CD14-positive monocyte (primary cell): ENCODE data around the gene ATAD5. TPM values are rescaled to one million over a fixed set of nuclear protein-coding genes. Genes with fewer than 3 reads are reported as not detected.

Source experiments
- DNase-seq, 3 donors: peaks; one replicate each; pipeline ENCODE4 v3.0.0-alpha.2; 2011 to 2022
- H2AFZ ChIP-seq: 2 replicates; pipeline ENCODE4 v1.6.0; 2012; ENCODE audit warnings: mild to moderate bottlenecking, low read depth, low read length, inconsistent platforms; ENCODE audit not compliant: insufficient read depth, poor library complexity, severe bottlenecking
- H3K27ac ChIP-seq, 2 donors: 1 replicate in 1 of 2; 2 replicates in 1 of 2; pipeline ENCODE4 v1.5.1; 2012 to 2013; ENCODE audit warnings: low read length in 2 of 2, control low read depth in 1 of 2, inconsistent platforms in 1 of 2, low read depth in 1 of 2, mild to moderate bottlenecking in 1 of 2
- H3K27me3 ChIP-seq, 2 donors: one replicate each; pipeline versions ENCODE4 v1.6.0 to v1.6.1; 2011 to 2013; ENCODE audit warnings: low read length in 2 of 2; ENCODE audit not compliant: control insufficient read depth in 2 of 2, insufficient read depth in 2 of 2
- H3K36me3 ChIP-seq, 2 donors: replicated peaks in 1 of 2; 1 replicate in 1 of 2; 2 replicates in 1 of 2; pipeline versions ENCODE4 v1.5.1 to v1.6.1; 2012 to 2013; ENCODE audit warnings: low read length in 2 of 2, control low read depth in 1 of 2, inconsistent platforms in 1 of 2, mild to moderate bottlenecking in 1 of 2; ENCODE audit not compliant: insufficient read depth in 2 of 2, control insufficient read depth in 1 of 2
- H3K4me1 ChIP-seq, 2 donors: 1 replicate in 1 of 2; 2 replicates in 1 of 2; pipeline versions ENCODE4 v1.5.1 to v1.6.1; 2012 to 2013; ENCODE audit warnings: low read length in 2 of 2, control low read depth in 1 of 2, inconsistent platforms in 1 of 2, mild to moderate bottlenecking in 1 of 2, moderate library complexity in 1 of 2; ENCODE audit not compliant: insufficient read depth in 2 of 2, control insufficient read depth in 1 of 2
- H3K4me2 ChIP-seq: replicated peaks from 2 replicates; pipeline ENCODE3; 2012; ENCODE audit warnings: low read length, moderate library complexity, mild to moderate bottlenecking; ENCODE audit not compliant: poor library complexity, severe bottlenecking; ENCODE audit errors: extremely low read depth
- H3K4me3 ChIP-seq, 3 experiments: fragments of 200-600 bp in 1 of 3; sonication (generic) in 1 of 3; replicated peaks in 1 of 3; 1 replicate in 2 of 3; 2 replicates in 1 of 3; pipeline ENCODE4 v1.5.1; 2011 to 2013; ENCODE audit warnings: low read length in 3 of 3, mild to moderate bottlenecking in 3 of 3, control low read depth in 2 of 3, low read depth in 2 of 3, inconsistent platforms in 1 of 3, moderate library complexity in 1 of 3
- H3K79me2 ChIP-seq: 2 replicates; pipeline ENCODE4 v1.6.0; 2012; ENCODE audit warnings: mild to moderate bottlenecking, control low read depth, inconsistent platforms, low read length, moderate library complexity; ENCODE audit not compliant: insufficient read depth
- H3K9ac ChIP-seq: 2 replicates; pipeline ENCODE4 v1.6.0; 2017; ENCODE audit warnings: low read length, mild to moderate bottlenecking; ENCODE audit not compliant: insufficient read depth, poor library complexity, severe bottlenecking
- H3K9me3 ChIP-seq, 2 donors: replicated peaks in 1 of 2; 1 replicate in 1 of 2; 2 replicates in 1 of 2; pipeline versions ENCODE4 v1.5.1 to v1.6.1; 2012 to 2013; ENCODE audit warnings: low read length in 2 of 2, control low read depth in 1 of 2; ENCODE audit not compliant: control insufficient read depth in 1 of 2, insufficient read depth in 1 of 2
- H4K20me1 ChIP-seq: 2 replicates; pipeline ENCODE4 v1.6.0; 2012; ENCODE audit warnings: mild to moderate bottlenecking, low read length, control low read depth, moderate library complexity; ENCODE audit not compliant: insufficient read depth
- H3K27ac Mint-ChIP-seq, 7 donors: one replicate each; pipeline ENCODE4 v1.8.0; 2020; ENCODE audit warnings: mild to moderate bottlenecking in 7 of 7, mixed read lengths in 7 of 7, moderate library complexity in 6 of 7, inconsistent platforms in 2 of 7
- H3K27me3 Mint-ChIP-seq, 3 donors: one replicate each; pipeline ENCODE4 v1.8.0; 2021 to 2022; ENCODE audit warnings: low read depth in 3 of 3, mild to moderate bottlenecking in 3 of 3, mixed read lengths in 3 of 3, moderate library complexity in 3 of 3, inconsistent platforms in 1 of 3
- H3K36me3 Mint-ChIP-seq, 2 donors: one replicate each; pipeline ENCODE4 v1.8.0; 2020; ENCODE audit warnings: mixed read lengths in 2 of 2, inconsistent platforms in 1 of 2, mild to moderate bottlenecking in 1 of 2
- H3K4me1 Mint-ChIP-seq: one replicate; pipeline ENCODE4 v1.8.0; 2020; ENCODE audit warnings: mild to moderate bottlenecking, mixed read lengths
- H3K4me3 Mint-ChIP-seq, 2 donors: one replicate each; pipeline ENCODE4 v1.8.0; 2020; ENCODE audit warnings: mild to moderate bottlenecking in 2 of 2, mixed read lengths in 2 of 2, moderate library complexity in 1 of 2
- H3K9me3 Mint-ChIP-seq, 7 donors: one replicate each; pipeline ENCODE4 v1.8.0; 2020 to 2022; ENCODE audit warnings: mixed read lengths in 7 of 7, mild to moderate bottlenecking in 6 of 7, moderate library complexity in 6 of 7, inconsistent platforms in 2 of 7
- WGBS: methylation state at CpG from one replicate; pipeline ENCODE4 v1.1.5; 2013; ENCODE audit warnings: missing lambda C conversion rate; ENCODE audit not compliant: insufficient coverage; 5-methylcytosine and 5-hydroxymethylcytosine counted together
- intact Hi-C, 2 donors: fragments of 100-400 bp; cut with micrococcal nuclease; formaldehyde crosslinking; loops; one replicate each; pipeline versions ENCODE4 v1.15.0 to v1.15.1; 2023
- polyA plus RNA-seq, 3 donors: library from polyadenylated mRNA; depleted of rRNA in 1 of 3; unstranded in 2 of 3; stranded (reverse) in 1 of 3; fragments of 300-500 nt in 2 of 3; fragments of >200 nt in 1 of 3; fragmentation: Illumina TruSeq in 2 of 3; gene quantifications; 1 replicate in 2 of 3; 2 replicates in 1 of 3; pipeline ENCODE4 v1.2.3, GENCODE V29; 2012 to 2021
- TF ChIP-seq, protein P1 (sequence below): fragments of 200-600 bp; IDR thresholded peaks from one replicate; pipeline ENCODE4 v1.8.0; 2022; ENCODE audit warnings: antibody characterized with exemption, mild to moderate bottlenecking

Gene ATAD5
- polyA plus RNA-seq, 3 donors, result 0.24 to 0.57 (median 0.42) TPM

DNA sequence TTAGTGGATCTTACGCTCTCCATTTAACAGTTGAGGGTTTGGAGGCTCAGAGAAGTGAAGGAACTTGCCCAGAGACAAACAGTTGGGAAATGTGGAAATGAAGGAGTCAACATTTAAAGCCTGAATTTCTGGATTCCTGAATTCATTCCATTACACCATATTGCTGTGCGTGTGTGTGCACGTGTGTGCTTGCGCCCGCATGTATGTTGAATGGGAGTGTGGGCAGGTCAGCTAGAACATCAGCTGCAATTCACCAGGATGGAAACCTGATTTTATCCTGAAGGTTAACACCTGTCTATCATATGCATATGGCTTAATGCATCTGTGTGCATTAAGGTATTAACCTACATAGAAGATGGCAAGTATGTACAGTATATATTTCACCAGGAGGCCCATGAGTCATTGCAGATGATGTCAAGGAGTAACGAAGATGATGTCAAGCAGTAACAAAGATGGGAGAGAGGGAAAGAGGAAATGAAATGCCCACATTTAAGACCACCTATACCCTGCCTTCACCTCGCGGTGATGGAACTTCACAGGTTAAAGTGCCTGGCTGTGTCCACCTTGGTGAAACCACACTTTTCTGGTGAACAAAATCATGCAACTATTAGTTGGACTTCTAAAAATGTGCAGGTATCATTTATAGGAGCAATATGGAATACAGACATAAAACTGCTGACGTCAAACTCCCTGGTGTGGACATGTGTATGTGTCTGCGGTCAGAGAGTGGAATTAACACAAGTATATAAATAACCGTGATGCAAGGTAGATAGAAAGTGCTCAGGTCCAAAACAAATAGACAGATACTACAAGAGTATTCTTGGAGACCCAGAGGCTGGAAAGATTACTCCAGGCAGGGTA, 89.1 kb downstream of the ATAD5 start:
- Mint-ChIP-seq H3K4me3 (peak overlapping the region; percentile 88 to 92), H3K4me1 (peaks cover 32% of the 10 kb centered on the region), H3K27ac (peak overlapping the region in 6 of 7 donors; percentile 72 to 92 (median 86)), H3K36me3 (peaks cover 16 to 33% of the 10 kb centered on the region in 2 donors), H3K27me3 (peaks cover 16 to 22% (median 18%) of the 10 kb centered on the region in 3 donors), H3K9me3 (no peaks in the 10 kb centered on the region)
- Histone ChIP-seq H3K79me2 (peaks cover 17% of the 10 kb centered on the region), H3K9me3 (no peaks in the 10 kb centered on the region), H3K36me3 (peaks cover 9 to 18% of the 10 kb centered on the region in 2 donors), H2AFZ (peak overlapping the region; percentile 87), H3K4me2 (peak overlapping the region; percentile 96), H3K4me3 (peak overlapping the region; percentile 59 to 90 (median 83)), H3K9ac (peak overlapping the region; percentile 75), H4K20me1 (peaks cover 21% of the 10 kb centered on the region), H3K27ac (peak overlapping the region in 1 of 2 donors; percentile 72), H3K27me3 (no peaks in the 10 kb centered on the region), H3K4me1 (peaks cover 15 to 39% of the 10 kb centered on the region in 2 donors)
- DNase-seq, result peak in 1 of 3 donors; percentile 32
- intact Hi-C loops, result loop anchor here (5.0 to 10.0 kb wide), 2 partner anchors 51 to 54 kb away; partner anchors contain the start of gene RNF135 (in 2 of the 2)
- TF ChIP-seq, protein P1, sequence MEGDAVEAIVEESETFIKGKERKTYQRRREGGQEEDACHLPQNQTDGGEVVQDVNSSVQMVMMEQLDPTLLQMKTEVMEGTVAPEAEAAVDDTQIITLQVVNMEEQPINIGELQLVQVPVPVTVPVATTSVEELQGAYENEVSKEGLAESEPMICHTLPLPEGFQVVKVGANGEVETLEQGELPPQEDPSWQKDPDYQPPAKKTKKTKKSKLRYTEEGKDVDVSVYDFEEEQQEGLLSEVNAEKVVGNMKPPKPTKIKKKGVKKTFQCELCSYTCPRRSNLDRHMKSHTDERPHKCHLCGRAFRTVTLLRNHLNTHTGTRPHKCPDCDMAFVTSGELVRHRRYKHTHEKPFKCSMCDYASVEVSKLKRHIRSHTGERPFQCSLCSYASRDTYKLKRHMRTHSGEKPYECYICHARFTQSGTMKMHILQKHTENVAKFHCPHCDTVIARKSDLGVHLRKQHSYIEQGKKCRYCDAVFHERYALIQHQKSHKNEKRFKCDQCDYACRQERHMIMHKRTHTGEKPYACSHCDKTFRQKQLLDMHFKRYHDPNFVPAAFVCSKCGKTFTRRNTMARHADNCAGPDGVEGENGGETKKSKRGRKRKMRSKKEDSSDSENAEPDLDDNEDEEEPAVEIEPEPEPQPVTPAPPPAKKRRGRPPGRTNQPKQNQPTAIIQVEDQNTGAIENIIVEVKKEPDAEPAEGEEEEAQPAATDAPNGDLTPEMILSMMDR, result no peak
- no CpG with 5 or more reads among the region's 11 CpGs for WGBS

DNA sequence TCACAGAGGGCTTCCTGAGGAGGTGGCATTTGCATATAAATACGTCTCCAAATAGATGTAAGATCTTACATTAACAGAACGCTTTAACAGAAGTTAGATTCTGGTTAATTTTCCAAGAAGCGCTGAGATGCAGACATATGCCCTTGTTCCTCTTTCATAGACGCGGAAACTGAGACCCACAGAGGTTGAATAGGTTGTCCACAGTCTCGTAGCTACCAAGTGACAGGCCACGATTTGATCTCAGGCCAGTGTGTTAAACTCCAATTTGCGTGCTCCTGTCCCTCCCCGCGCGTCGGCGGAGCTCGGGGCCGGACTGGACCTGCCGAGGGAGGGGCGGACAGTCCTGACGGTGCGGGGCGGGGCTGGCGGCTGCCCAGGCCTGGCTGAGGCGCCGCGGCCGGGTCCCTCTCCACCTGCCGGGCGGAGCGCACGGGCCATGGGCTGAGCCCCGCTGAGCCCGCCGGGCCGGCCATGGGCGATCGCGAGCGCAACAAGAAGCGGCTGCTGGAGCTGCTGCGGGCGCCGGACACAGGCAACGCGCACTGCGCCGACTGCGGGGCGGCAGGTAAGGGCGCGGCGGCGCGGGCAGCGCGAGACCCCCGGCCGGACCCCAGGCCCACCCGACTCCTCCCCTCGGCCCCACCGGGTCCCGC, 89.9 kb downstream of the ATAD5 start, which contains the start of gene ADAP2:
ADAP2 (plus strand) TSS at position 402 of the 653 bp plus-strand sequence; CDS start at position 472, 70 bp downstream.
- peak within 1 kb of the TSS; percentile 96 for H3K4me2 ChIP-seq
- intact Hi-C loops, result loop anchor here (5.0 to 10.0 kb wide), 2 partner anchors 51 to 53 kb away; partner anchors contain the start of gene RNF135 (in 2 of the 2)

More for the DNA sequence above, 89.9 kb downstream of the ATAD5 start, which contains the start of gene ADAP2:
- H3K9me3 Mint-ChIP-seq, result no peaks in the 10 kb centered on the region
- peak within 1 kb of the TSS; percentile 59 to 90 (median 83) for H3K4me3 ChIP-seq
- TF ChIP-seq, protein P1, result no peak
- H2AFZ ChIP-seq, result peak within 1 kb of the TSS; percentile 87
- H3K27ac Mint-ChIP-seq, result peak within 1 kb of the TSS; percentile 72 to 92 (median 86)
- H3K9me3 ChIP-seq, result no peaks in the 10 kb centered on the region
- H3K79me2 ChIP-seq, result peaks cover 17% of the 10 kb centered on the region
- no peaks in the 10 kb centered on the region for H3K27me3 ChIP-seq
- WGBS, result under 1% methylated on average over 58 of the region's 60 CpGs
- peak within 1 kb of the TSS in 1 of 2 donors; percentile 72 for H3K27ac ChIP-seq
- H3K4me1 ChIP-seq, result peaks cover 23 to 46% of the 10 kb centered on the region in 2 donors
- H3K36me3 Mint-ChIP-seq, result peaks cover 23 to 41% of the 10 kb centered on the region in 2 donors
- peaks cover 39% of the 10 kb centered on the region for H3K4me1 Mint-ChIP-seq
- H3K9ac ChIP-seq, result peak within 1 kb of the TSS; percentile 75
- H4K20me1 ChIP-seq, result peaks cover 28% of the 10 kb centered on the region
- DNase-seq, result peak; percentile 56 to 63 (median 61)
- peaks cover 16 to 26% of the 10 kb centered on the region in 2 donors for H3K36me3 ChIP-seq
- peak within 1 kb of the TSS; percentile 94 to 95 for H3K4me3 Mint-ChIP-seq
- H3K27me3 Mint-ChIP-seq, result peaks cover 16 to 23% (median 16%) of the 10 kb centered on the region in 3 donors
